ENCODE measurements around the gene UBASH3B.

DNA sequence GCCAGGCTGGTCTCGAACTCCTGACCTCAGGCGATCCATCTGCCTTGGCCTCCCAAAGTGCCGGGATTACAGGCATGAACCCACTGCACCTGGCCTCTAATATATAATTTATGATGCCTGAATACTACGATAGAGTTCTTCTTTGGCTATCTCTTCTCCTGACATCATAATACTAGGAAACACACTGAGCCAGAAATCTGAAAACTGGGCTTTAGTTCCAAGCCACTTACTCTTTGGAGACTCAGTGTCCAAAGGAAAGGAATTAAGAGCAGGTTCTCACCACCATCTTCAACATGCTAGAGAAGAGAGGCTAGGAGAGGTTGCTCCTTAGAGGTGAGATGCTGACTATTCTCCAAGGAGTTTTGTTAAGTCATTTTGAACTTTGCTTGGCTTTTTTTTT, 52.4 kb downstream of the UBASH3B start:
- TF ChIP-seq BHLHE40 (IDR thresholded peaks at IDR 0.05; ENCODE audit: borderline replicate concordance) (no peak), FOXA1 (IDR thresholded peaks at IDR 0.05) (no peak), FOXM1 (IDR thresholded peaks at IDR 0.05; ENCODE audit: borderline replicate concordance) (no peak)

Data from HEK293T (cell line).